Stimulated activated CD8-positive, alpha-beta memory T cell treated with anti-CD3 and anti-CD28 coated beads, Interleukin-15, amount 100 ng/mL, for 1 hour (primary cell): Measurements from ENCODE around the gene CAMTA1.

ENCODE experiments used
- DNase-seq: peaks from one replicate; pipeline ENCODE4 v3.0.0-alpha.2; 2020; ENCODE audit warnings: low read depth

CAMTA1 gene

DNA sequence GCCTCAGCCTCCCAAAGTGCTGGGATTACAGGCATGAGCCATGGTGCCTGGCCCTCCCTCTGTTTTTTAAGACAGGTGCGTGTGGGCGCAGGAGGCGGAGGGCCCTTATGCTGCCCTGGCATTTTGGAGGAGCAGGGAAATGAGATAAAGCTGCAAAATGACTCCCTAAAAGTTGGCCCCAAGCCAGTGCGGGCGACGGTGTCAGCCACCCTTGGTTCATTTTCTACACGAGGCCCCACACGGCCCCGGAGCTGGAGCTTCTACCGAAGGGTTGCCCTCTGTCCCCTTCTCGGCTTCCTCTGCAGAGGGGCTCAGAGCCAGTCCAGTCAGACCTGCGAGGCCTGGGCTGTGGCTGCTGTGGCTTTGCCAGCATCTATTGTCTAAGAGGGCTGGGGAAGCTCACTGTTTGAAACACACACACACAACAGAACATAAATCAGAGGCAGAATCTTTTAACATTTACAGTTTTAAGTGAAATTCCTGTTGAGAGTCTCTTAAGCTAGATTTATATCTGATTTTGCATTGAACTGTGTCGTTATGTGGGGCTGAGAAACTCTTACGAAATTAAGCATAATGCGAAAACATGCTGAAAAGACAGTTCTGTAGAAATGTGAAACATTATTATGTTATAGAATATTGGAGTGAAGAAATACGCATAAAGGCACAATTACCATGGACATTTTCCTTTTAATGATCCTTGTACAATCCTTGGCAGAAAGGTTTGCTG, 255.9 kb downstream of the CAMTA1 start:
- no peak for DNase-seq

DNA sequence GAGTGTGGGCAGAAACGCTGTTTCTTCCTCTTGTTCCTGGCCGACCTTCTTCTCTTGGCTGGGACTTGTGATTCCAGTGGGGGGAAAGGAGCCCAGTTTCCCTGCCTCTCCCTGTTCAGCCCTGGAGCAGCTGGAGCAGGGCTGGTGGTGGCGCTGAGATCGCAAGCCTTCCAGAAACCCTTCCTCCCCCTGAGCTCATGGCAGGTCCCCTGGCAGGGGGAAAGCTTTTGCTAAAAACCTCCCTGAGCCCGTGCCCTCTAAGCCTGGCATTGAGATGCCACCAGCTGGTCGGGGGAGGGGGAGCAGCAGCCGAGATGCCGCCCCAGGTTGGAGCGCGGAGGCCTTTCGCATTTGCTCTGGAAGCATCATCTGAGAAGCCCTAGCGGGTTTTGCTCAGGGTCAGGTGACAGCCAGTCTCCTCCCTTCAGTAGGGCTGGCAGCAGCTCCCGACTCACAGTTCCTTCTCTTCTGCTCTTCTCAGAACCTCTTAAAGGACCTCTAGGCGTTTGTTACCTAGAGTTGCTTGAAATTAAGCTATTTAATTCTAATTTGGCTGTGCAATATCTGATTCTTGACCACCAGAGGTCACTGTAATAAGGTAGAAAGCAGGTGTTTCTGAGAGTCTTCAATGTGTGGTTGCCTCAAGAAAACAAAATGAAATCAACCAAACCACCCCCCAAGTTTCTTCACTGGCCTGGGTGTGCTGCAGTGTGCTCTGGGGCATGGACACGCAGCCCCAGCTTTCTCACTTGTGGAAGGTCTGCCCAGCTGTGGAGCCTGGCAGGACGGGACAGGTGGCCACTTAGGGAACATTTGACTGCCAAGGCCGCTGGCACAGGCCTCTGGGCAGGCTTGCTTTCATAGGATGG, 257.3 kb downstream of the CAMTA1 start:
- DNase-seq: no peak

DNA sequence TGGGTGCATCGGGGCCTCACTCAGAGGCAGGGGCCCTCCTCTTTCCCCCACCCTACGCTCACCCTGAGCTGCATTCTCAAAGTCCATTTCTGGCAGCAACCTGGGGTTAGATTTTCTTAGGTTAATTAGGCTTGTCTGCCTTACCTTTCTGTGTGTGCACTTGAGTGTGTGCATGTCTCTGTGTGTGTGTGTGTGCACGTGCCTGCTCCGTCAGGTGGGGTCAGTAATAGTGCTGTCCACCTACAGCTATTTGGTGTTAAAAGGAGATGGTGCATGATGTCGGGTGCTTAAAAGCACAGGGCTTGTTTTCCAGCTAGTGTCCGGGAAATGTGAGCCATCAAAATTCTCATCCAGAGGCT, 257.9 kb downstream of the CAMTA1 start:
- no peak for DNase-seq

DNA sequence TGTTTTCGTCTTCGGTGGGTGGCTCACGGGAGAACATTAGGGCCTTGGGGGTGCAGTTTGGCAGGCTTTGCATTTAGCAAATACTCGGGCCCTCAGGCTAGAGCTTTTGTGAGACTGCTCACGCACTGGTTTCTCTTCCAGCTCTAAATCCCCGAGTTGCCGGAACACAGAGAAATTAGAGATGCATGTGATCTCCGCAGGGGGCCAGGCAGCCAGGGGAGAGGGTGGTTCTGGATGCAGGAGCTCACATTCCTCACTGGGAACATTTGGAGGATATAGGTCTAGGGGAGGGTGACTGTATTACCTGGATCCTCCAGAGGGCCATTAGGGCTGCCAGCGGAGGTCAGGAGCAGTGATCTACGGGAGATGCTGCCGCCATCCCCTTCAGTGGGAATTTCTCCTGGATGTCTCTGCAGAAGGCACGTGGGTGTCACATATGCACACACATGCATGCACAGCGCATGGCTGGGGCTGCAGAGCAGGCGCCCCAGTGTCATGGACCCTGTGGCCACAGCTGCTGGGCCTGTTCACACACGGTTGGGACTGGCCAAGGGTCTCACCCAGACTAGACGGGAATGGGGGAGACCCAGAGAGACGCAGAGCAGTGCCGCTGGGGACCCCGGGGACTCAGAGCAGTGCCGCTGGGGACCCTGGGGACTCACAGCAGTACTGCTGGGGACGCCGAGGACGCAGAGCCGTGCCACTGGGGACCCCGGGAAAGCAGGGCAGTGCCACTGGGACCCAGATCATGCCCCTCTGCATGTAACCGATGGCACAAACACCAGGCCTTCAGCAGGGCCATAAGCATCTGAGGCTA, 258.7 kb downstream of the CAMTA1 start:
- DNase-seq: no peak

DNA sequence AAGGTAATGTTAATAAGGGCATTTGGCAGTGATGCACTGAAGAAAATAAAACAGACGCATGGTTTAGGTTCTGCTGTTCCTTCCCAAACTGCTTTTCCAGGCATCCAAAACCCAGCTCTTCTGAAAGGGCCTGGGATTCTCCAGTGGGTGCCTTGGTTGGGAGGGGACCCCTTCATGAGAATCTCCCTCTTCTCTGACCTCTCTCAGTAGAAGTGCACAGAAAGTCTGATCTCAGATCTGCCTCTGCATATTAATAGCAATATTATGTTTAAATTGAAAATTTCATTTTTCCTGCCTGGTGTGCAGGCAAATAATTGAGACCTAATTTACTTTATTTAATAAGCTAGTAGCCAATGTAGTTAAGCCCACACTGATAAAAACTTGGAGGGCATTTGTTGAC, 260.6 kb downstream of the CAMTA1 start:
- DNase-seq: no peak

DNA sequence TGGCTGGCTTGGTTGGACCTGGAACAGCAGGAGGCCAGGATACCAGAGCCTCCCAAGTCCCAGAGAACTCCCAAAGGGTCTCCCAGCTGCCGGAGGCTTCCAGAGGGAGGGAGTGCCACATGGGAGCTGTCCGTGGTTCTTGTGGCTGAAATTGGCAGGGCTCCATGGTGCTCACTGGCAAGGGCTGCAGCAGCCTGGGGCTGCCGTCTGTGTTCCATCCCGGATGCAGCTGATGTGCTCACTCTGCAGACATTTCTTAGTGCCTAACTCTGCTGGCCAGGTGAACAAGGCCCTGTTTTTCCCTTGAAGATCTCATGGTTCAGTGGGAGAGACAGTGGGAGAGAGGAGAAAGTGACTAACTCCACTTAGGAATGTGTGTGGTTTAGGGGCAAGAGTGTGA, 261.1 kb downstream of the CAMTA1 start:
- DNase-seq: no peak

DNA sequence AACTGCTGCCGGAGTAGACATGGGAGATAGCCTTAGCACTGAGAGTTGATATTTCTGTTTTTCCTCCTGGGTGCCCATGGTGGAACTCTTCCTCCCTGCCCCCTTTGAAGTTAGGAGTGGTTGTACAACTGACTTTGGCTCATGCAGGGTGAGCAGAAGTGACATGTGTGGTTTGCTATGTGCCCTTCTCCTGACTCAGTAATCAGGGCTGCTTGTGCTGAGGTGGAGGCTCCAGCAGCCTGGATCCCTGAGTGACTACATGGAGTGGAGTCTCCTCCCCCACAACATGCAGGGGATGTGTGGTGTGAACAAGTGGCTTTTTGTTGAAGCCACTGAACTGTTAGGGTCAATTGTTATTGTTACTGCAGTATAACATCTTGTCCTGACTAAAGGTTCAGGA, 261.6 kb downstream of the CAMTA1 start:
- no peak for DNase-seq

DNA sequence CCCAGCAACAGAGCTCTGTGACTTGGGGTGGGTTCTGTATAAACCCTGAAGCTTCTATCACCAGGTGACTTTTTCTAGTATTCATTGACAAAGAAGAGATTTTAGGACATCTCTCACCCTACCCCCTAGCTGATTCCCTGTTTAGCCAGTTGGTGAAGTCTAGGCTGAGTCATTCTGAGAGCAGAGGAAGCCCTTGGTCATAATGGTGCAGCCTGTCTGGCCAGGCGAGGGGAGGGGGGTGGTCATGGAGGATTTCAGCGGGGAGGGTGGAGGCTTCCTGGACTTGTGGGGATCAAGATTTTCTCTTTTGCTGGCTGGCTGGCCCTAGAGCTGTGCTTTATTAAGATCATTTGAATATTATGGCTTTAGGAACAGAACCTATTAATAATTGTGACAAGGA, 262.6 kb downstream of the CAMTA1 start:
- DNase-seq: no peak

DNA sequence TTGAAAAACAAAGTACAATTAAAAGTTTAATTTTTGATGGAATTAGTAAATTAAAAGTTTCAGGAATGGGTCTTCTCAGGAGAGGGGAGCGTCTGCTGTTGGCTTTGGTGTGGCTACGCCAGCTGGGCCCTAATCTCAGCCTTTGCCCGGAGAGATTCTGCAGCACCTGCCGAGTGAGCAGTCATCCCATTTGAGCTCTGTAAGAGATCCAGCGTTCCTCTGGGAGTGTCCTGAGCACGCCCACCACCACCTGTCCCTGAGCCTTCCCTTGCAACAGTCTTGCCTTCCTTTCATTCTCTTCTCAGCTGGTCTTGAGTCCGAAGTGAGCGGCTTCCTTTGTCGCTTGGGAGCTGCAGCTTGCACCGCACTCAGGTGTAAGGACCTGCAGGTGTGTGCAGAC, 263.1 kb downstream of the CAMTA1 start:
- no peak for DNase-seq

DNA sequence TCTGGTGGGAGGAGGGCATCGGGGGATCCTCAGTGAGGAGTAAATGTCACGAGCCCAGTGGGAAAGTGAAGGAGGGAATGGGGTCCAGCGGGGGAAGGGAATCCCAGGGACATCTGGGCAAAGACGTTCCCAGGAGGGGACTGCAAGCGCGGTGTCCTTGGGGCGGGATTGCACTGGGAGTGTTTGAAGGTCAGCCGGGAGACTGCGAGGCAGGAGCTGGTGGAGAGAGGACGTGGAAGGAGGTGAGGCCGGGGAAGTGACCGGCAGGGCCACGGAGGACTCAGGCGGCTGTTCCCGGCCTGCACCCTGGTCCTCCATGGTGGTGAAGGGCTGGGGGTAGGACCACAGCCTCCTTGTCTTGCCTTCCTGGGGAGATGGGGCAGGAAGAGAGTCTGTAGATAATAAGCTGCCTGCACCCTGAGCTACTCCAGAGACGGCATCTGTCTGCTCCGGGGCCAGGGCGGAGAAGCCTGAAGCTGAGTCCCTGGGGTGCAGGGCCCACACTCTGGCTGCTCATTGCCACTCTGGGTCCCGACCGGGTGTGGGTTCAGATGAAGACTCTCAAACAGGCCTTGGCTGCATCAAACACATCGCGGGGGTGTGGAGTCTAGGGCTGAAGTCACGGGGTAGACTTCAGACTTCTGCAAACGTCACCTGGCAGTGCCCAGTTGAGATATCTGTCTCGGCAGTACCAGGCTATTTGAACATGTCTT, 264.8 kb downstream of the CAMTA1 start:
- no peak for DNase-seq

DNA sequence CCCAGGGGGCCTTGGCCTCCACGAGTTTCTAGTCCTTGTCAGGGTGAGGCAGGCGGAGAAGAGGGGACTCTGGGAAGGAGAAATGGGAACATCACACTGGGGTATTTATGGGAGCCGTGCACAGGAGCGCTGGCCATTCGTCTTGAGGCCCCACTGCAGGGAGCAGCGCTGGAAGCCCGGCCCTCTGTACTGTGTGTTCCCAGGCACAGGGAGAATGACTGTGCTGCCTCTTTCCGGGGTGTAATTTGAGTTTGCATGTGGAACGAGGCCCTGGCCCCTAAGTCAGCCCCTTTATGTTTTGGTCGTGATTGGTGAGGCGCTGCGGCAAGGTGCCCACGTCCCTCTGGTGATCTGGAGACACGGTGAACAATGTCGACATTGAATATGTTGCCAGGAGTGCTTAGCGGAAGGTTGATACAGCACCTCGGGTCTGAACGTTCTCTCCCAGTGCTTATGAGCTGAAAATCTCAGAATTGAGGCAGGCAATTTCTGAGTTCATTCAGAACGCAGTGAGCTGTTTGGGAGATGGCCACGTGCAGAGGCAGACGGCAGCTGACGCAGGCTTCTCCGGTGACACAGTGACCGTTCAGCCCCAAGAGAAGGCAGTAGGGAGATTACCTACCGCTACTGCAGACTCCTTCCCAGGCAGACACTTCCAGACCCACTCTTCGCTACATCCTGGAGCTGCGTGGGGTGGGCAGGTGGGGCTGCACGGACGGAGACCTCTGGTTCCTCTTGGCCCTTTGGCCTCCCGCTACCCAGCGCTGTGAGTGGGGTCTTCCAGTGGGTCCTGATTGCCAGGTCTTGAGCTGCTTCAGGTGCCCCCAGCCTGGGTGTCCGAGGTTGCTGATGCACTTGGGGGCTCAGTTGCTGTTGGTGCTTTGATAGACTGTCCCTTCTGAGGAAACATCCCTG, 265.8 kb downstream of the CAMTA1 start:
- no peak for DNase-seq

DNA sequence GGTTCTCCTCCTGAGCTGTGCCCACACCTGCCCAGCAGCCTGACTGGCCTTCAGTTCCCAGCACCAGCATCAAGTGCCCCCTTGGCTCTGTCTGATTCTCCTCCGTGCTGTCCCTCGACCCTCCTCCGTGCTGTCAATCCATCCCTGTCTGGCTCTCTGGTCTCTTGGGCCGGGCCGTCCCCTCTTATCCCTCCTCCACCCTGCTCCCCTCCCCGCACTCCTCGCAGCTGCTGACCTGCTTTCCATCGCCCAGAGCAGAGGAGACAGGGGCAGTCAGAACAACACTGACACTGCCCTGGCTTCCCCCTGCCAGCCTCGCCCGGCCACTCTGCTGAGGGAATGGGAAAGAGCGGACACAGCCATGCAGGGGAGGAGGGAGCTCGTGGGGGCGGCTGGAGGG, 267.4 kb downstream of the CAMTA1 start:
- no peak for DNase-seq

DNA sequence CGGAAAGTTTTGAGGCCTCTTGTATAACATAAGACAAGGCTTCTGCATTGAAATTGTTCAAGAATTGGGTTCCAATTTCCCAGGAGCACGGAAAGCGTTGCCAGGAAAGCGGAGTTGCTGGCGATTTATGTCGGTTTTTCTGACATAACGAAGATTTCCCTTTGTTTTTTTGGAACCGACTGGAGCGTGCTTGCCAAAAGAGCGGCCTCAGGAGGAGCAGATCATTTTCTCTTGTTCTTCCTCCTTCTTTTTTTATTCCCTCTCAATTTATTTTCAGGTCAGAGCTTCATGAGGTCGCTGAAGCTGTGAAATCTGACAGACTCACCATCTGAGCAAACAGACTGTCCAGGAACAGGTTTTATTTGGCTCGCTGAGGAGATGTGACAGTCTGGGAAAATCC, 275.5 kb downstream of the CAMTA1 start:
- no peak for DNase-seq

DNA sequence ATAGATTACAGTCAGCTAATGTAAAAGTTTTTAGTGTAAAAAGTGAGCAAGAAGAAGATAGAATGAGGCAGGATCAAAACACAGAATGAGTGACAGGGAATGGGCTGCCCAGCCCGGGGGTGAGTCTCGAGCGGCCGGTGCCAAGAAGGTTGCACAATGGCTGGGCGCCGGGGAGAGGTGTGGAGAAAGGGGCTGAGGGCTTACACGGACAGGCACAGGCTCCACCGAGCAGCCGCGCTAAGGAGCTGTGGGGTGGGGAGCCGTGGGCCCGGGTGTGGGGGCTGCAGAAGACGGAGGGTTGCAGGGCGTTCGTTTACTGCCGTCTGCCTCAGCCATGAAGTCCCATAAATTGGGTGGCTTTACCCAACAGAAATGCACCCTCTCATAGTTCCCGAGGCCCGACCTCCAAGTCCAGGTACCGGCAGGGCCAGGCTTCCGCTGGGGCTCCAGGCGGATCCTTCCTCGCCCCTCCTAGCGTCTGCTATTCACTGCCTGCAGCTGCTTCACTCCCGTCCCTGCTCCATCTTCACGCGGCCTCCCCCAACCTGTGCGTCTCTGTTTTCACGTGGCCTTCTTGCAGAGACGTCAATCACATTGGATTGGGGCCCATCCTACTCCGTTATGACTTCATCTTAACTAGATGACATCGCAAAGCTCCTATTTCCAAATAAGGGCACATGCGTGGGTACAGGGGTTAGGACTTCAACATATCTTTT, 277.2 kb downstream of the CAMTA1 start:
- no peak for DNase-seq

DNA sequence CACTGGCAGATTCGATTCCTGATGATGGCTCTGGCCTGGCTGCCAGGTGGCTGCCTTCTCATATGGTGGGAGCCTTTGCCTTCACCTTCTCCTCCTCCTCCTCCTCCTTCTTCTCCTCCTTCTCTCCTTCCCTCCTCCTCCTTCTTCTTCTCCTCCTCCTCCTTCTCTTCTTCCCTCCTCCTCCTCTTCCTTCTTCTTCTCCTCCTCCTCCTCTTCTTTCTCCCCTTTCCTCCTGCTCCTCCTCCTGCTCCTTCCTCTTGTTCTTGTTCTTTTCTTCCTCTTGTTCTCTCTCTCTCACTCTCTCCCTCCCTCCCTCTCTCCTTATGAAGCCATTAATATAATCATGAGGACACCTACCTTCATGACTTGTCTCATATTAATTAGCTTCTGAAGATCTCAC, 278.7 kb downstream of the CAMTA1 start:
- DNase-seq: no peak

DNA sequence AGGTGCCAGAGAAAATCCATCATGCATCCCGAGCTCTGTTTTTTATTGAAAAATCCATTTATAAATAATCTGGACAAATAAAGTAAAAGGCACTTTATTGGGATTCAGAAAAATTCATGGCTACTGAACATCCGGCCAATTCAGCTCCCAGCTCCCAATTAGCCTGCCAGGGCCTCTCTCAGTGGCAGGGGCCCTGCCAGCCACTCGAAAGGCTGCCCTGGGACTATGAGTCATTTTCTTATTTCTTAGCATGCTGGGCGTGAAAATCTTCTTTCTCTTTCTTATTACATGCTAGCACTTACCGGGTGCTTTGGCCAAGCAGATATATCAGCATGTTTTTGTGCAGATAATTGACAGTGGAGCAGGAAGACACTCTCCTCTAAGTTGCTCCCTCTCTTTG, 283.3 kb downstream of the CAMTA1 start:
- DNase-seq: no peak

DNA sequence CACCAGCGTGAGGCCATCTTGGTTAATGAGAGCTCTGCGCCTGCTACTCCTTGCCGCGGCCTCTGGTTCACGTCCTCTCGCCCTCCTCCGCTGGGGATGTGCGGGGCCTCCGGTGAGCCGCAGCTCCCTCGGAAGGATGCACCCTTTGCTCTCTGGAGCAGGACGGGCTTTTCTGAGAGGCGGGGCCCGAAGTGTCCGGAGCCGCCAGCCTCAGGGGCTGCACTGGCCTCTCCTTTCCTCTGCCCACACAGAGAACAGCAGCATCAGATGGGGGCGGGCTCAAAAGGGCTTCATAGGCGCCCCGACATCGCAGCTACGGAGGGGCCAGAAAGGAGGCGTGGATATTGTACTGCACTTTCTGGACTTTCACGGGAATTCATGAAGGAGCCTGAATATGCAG, 284.7 kb downstream of the CAMTA1 start:
- DNase-seq: no peak

DNA sequence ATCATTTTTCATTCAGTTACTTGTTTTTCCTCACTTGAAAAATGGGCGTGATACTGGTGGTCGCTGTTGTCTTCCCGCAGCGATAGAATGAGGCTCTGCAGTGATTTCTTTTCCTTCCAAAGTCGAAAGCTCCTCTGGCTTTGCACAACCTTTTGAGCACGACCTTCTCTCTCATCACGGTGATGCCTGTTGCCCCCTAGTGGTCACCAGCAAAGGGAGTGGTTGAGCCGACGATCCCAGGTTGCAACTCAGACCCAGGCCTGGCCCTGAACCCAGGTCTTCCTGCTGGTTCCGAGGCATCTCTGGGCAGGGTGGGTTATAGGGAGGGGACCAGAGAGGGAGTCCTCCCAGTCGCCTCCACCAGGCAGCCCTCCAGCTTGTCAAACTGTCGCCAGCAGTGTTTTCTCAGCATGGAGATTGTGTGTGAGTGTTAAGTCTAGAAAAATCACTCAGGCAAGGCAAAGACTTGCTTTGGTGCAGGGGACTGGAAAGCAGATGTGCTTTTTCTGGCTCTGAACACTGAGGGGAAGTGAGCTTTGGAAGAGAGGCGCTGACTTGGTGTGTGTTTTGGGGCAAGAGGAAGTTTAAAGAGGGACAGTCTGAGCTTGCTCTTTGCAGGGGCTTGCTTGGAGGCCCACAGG, 285.3 kb downstream of the CAMTA1 start:
- peak; percentile 15 for DNase-seq

DNA sequence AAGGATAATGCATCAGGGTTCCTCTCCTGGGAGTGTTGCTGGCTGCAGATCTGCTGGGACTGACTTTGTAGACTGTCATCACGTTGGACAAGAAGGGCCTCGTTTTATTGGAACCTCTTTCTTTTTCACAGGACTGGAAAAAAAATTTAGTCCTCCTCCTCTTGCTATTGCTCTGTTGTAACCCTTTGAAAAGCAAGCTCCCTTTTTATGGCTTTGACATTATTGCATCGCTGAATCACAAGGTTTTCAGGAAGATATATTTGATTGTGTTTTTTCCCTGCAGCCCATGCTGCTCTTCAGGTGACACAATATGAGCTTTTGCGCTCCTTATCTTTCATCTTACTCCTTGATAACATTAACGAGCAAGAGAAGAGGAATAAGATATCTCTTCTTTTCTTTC, 290.9 kb downstream of the CAMTA1 start:
- no peak for DNase-seq

DNA sequence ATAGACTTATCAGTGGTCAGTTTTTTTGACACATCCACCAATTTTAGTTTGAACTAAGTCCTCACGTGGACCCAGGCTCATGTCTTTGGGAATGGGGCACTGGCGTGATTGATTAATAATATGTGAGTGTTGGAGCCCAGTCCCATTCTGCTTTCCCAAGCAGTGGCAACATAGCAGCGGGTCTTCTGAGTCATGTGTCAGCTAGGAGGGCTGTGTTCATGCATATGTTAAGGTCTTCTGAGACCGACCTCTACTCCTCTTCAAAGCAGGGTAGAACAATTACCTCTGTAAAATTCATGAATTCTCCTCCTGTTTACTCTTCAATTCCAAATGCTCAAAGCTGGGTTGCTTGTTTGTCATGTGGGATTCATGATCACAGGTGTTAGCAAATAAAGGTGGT, 291.3 kb downstream of the CAMTA1 start:
- DNase-seq: no peak
